GM12878 (cell line): ENCODE results near the gene MSGN1. TPM values are rescaled to one million over a fixed set of nuclear protein-coding genes. Genes with fewer than 3 reads are reported as not detected.
A peak's percentile ranks its signal among the peaks of the same experiment; 100 is the strongest.

Experiments used
- ATAC-seq: fragments of 200-7000 bp; cut with Tn5 transposase; 3 replicates; pipeline ENCODE4 v1.9.1; 2020; ENCODE audit warnings: mild to moderate bottlenecking, moderate library complexity
- BruUV-seq: library from RNA; stranded (reverse); fragments of 400-500 nt; replicated peaks from 2 replicates; lab custom pipeline; 2021; lab: Mats Ljungman, UMichigan
- CTCF ChIA-PET: fragments of 300-600 bp; sonication (Branson Sonifier 250); formaldehyde crosslinking; extraction: SDS; loops from one replicate; lab custom pipeline; 2021; ENCODE audit warnings: inconsistent platforms; lab: Yijun Ruan, JAX
- POLR2A ChIA-PET: fragments of 350-600 bp; formaldehyde crosslinking; extraction: SDS; loops from one replicate; lab custom pipeline; 2021; ENCODE audit warnings: inconsistent platforms; lab: Charles Lee
- RAD21 ChIA-PET: fragments of 300-600 bp; sonication (Branson Sonifier 250); formaldehyde crosslinking; loops from one replicate; lab custom pipeline; 2023; ENCODE audit warnings: antibody characterized with exemption; ENCODE audit not compliant: unreplicated experiment; lab: Charles Lee
- SMC1A ChIA-PET: fragments of 300-600 bp; sonication (Branson Sonifier 250); formaldehyde crosslinking; loops from one replicate; lab custom pipeline; 2023; ENCODE audit not compliant: unreplicated experiment, uncharacterized antibody; lab: Charles Lee
- DNase-seq: peaks from one replicate; pipeline ENCODE4 v3.0.0-alpha.2; 2011; ENCODE audit warnings: low read depth, low spot score
- FAIRE-seq: peaks from 3 replicates; lab custom pipeline; 2011; peaks lifted over from hg19 to GRCh38; lab: Jason Lieb, UNC
- H2AFZ ChIP-seq: 2 replicates; pipeline ENCODE4 v1.6.0; 2011; ENCODE audit warnings: low read depth, low read length, control low read depth; ENCODE audit not compliant: control insufficient read depth
- H3K27ac ChIP-seq: 2 replicates; pipeline ENCODE4 v1.5.1; 2011; ENCODE audit warnings: control low read depth; ENCODE audit not compliant: control insufficient read depth, insufficient read depth
- H3K27me3 ChIP-seq, 2 experiments: replicated peaks in 1 of 2; 2 replicates each; pipeline versions ENCODE4 v1.6.0 to v1.6.1; 2011; ENCODE audit warnings: low read length in 1 of 2; ENCODE audit not compliant: control insufficient read depth in 2 of 2, insufficient read depth in 2 of 2
- H3K36me3 ChIP-seq, 2 experiments: 2 replicates each; pipeline ENCODE4 v1.5.1; 2011; ENCODE audit warnings: low read length in 1 of 2; ENCODE audit not compliant: control insufficient read depth in 2 of 2, insufficient read depth in 2 of 2
- H3K4me1 ChIP-seq: 2 replicates; pipeline ENCODE4 v1.6.1; 2011; ENCODE audit warnings: mild to moderate bottlenecking, low read length, moderate library complexity, mixed read lengths; ENCODE audit not compliant: control insufficient read depth, insufficient read depth
- H3K4me2 ChIP-seq: 2 replicates; pipeline ENCODE4 v1.6.0; 2011; ENCODE audit warnings: control low read depth; ENCODE audit not compliant: control insufficient read depth, insufficient read depth
- H3K4me3 ChIP-seq: fragments of 200-600 bp; sonication (generic); 2 replicates; pipeline ENCODE4 v1.5.1; 2016
- H3K79me2 ChIP-seq: 2 replicates; pipeline ENCODE4 v1.6.0; 2011; ENCODE audit warnings: low read length; ENCODE audit not compliant: control insufficient read depth, insufficient read depth
- H3K9ac ChIP-seq: 2 replicates; pipeline ENCODE4 v1.8.0; 2011; ENCODE audit warnings: low read length, control low read depth, mixed read lengths; ENCODE audit not compliant: control insufficient read depth, insufficient read depth
- H3K9me3 ChIP-seq: replicated peaks from 3 replicates; pipeline ENCODE4 v1.5.1; 2011; ENCODE audit warnings: mild to moderate bottlenecking, low read length; ENCODE audit not compliant: control insufficient read depth, insufficient read depth
- H4K20me1 ChIP-seq: 2 replicates; pipeline ENCODE4 v1.6.0; 2011; ENCODE audit not compliant: control insufficient read depth, insufficient read depth
- GABPA ChIP-seq: IDR thresholded peaks from 2 replicates; pipeline ENCODE4 v1.6.1; 2014; ENCODE audit warnings: antibody characterized with exemption, low read depth, mild to moderate bottlenecking, inconsistent platforms
- IRF5 ChIP-seq: fragments of 450-650 bp; IDR thresholded peaks from 2 replicates; pipeline ENCODE4 v1.6.1; 2017; ENCODE audit warnings: borderline replicate concordance
- MLLT1 ChIP-seq: fragments of 450-650 bp; IDR thresholded peaks from 2 replicates; pipeline ENCODE4 v1.6.1; 2016; ENCODE audit warnings: mild to moderate bottlenecking
- MTA3 ChIP-seq: IDR thresholded peaks from 2 replicates; pipeline ENCODE4 v1.6.1; 2012; ENCODE audit warnings: low read length, inconsistent platforms, borderline replicate concordance
- MYC ChIP-seq: IDR thresholded peaks from 2 replicates; pipeline ENCODE4 v1.6.1; 2011; ENCODE audit warnings: mild to moderate bottlenecking, low read length, moderate library complexity, inconsistent platforms; ENCODE audit not compliant: insufficient read depth, insufficient replicate concordance, insufficient read length, severe bottlenecking
- RUNX3 ChIP-seq: IDR thresholded peaks from 2 replicates; pipeline ENCODE4 v1.6.1; 2012; ENCODE audit warnings: low read length, inconsistent platforms
- ZNF207 ChIP-seq: fragments of 450-650 bp; IDR thresholded peaks from 2 replicates; pipeline ENCODE4 v1.6.1; 2014; ENCODE audit warnings: antibody characterized with exemption, mild to moderate bottlenecking, borderline replicate concordance
- ZNF687 ChIP-seq: fragments of 450-650 bp; IDR thresholded peaks from 2 replicates; pipeline ENCODE4 v1.6.1; 2017; ENCODE audit warnings: mild to moderate bottlenecking, moderate library complexity
- WGBS: methylation state at CpG from one replicate; pipeline ENCODE4 v1.1.6; 2016; ENCODE audit warnings: low lambda C conversion rate; ENCODE audit not compliant: insufficient replicate concordance, insufficient coverage; ENCODE audit errors: missing lambda C conversion rate; 5-methylcytosine and 5-hydroxymethylcytosine counted together
- in situ Hi-C: fragments of 300-500 bp; cut with MboI; formaldehyde crosslinking; loops from 9 replicates; pipeline ENCODE4 v1.14.3; 2018; ENCODE audit warnings: mixed read lengths
- intact Hi-C: fragments of 100-400 bp; cut with micrococcal nuclease; formaldehyde crosslinking; loops from one replicate; pipeline ENCODE4 v1.14.2; 2022; ENCODE audit not compliant: unreplicated experiment
- polyA plus RNA-seq, 11 experiments: library from polyadenylated mRNA; depleted of rRNA in 4 of 11; unstranded in 6 of 11; stranded (reverse) in 5 of 11; fragments of >200 nt; fragmentation: Nextera tagmentation in 4 of 11; fragmentation: Illumina TruSeq in 1 of 11; extraction: Ambion mirVana in 4 of 11; extraction: Trizol in 1 of 11; gene quantifications; 1 replicate in 1 of 11; 2 replicates in 10 of 11; pipeline versions ENCODE4 v1.2.1 to v1.2.3, GENCODE V29; 2011 to 2016; ENCODE audit warnings: inconsistent platforms in 2 of 11, missing spikeins in 2 of 11, low read depth in 1 of 11
- total RNA-seq, 4 experiments: library from RNA; depleted of rRNA in 3 of 4; stranded (reverse); fragments of >200 nt in 3 of 4; fragmentation: Illumina TruSeq in 1 of 4; extraction: Trizol in 1 of 4; gene quantifications; 2 replicates each; pipeline versions ENCODE4 v1.2.1 to v1.2.3, GENCODE V29; 2013 to 2021
- TF ChIP-seq, protein P1 (sequence below): fragments of 450-650 bp; IDR thresholded peaks from 2 replicates; pipeline ENCODE4 v1.6.1; 2017; ENCODE audit warnings: mild to moderate bottlenecking, moderate library complexity

MSGN1 gene
- total and polyA plus RNA-seq, 10 of the 15 experiments (the other 5 are each of a cell fraction or from before 2014, with no cell fraction given), result 0.27 TPM; not detected in 9

- Histone ChIP-seq H3K27ac (no peak overlapping the region), H2AFZ (no peak overlapping the region; the same call in 1 of the 2 replicates), H3K79me2 (no peaks in the 10 kb centered on the region), H3K9ac (no peak overlapping the region), H3K36me3 (no peaks in the 10 kb centered on the region), H3K4me3 (no peak overlapping the region), H3K9me3 (no peaks in the 10 kb centered on the region), H3K4me2 (no peak overlapping the region; the same call in 1 of the 2 replicates), H3K27me3 (no peaks in the 10 kb centered on the region), H4K20me1 (no peaks in the 10 kb centered on the region), H3K4me1 (peaks cover 21% of the 10 kb centered on the region)
- ChIA-PET CTCF (interaction anchor here (0.8 to 7.8 kb wide), 11 partner anchors 9 to 81 kb away, joined by 3 to 77 read pairs (median 5); partner anchors contain the start of gene MSGN1), SMC1A (interaction anchor here (1.4 to 12.9 kb wide), 9 partner anchors 13 to 92 kb away, joined by 4 to 288 read pairs (median 12); partner anchors contain the start of gene MSGN1), POLR2A (interaction anchor here (1.4 to 9.6 kb wide), 5 partner anchors 13 to 50 kb away, joined by 4 to 108 read pairs (median 13); partner anchors contain the start of genes GEN1, MSGN1 and SMC6), RAD21 (interaction anchor here (0.6 to 9.9 kb wide), 5 partner anchors 12 to 54 kb away, joined by 3 to 96 read pairs (median 16); partner anchors contain the start of genes GEN1 and MSGN1)
- DNase-seq (no peak), ATAC-seq (no peak), FAIRE-seq (no peak)
- 92% methylated on average over 1 of the region's 1 CpG for WGBS
- in situ Hi-C loops (no loop called here), intact Hi-C loops (no loop called here)
- no TSS peak for BruUV-seq
- TF ChIP-seq RUNX3 (no peak), GABPA (no peak), ZNF687 (peak; percentile 68; the same call in 1 of the 2 replicates), IRF5 (no peak), MLLT1 (0 out of 2 replicates have a peak, but pooled peaks have one; percentile 11), ZNF207 (no peak), MYC (no peak), MTA3 (no peak)
- TF ChIP-seq, protein P1, sequence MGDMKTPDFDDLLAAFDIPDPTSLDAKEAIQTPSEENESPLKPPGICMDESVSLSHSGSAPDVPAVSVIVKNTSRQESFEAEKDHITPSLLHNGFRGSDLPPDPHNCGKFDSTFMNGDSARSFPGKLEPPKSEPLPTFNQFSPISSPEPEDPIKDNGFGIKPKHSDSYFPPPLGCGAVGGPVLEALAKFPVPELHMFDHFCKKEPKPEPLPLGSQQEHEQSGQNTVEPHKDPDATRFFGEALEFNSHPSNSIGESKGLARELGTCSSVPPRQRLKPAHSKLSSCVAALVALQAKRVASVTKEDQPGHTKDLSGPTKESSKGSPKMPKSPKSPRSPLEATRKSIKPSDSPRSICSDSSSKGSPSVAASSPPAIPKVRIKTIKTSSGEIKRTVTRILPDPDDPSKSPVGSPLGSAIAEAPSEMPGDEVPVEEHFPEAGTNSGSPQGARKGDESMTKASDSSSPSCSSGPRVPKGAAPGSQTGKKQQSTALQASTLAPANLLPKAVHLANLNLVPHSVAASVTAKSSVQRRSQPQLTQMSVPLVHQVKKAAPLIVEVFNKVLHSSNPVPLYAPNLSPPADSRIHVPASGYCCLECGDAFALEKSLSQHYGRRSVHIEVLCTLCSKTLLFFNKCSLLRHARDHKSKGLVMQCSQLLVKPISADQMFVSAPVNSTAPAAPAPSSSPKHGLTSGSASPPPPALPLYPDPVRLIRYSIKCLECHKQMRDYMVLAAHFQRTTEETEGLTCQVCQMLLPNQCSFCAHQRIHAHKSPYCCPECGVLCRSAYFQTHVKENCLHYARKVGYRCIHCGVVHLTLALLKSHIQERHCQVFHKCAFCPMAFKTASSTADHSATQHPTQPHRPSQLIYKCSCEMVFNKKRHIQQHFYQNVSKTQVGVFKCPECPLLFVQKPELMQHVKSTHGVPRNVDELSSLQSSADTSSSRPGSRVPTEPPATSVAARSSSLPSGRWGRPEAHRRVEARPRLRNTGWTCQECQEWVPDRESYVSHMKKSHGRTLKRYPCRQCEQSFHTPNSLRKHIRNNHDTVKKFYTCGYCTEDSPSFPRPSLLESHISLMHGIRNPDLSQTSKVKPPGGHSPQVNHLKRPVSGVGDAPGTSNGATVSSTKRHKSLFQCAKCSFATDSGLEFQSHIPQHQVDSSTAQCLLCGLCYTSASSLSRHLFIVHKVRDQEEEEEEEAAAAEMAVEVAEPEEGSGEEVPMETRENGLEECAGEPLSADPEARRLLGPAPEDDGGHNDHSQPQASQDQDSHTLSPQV, result peak; percentile 93
Observed at GRCh38 chr2:17800693-17801458, 15.4 kb upstream of the MSGN1 start.
